ENCODE results near the gene UCK2. TPM values are rescaled to one million over a fixed set of nuclear protein-coding genes. Genes with fewer than 3 reads are reported as not detected.

UCK2 gene
- total and polyA plus RNA-seq, 2 experiments from 2014 or later = 101 to 149 TPM

- no peak for TF ChIP-seq REST (IDR thresholded peaks at IDR 0.05; ENCODE audit: unreplicated experiment)
- no peak for TF ChIP-seq ZNF114 (CRISPR knock-in tag; IDR thresholded peaks at IDR 0.05)
These were observed 98.2 kb downstream of the UCK2 start (continued) for GRCh38 chr1:165925498-165926079.

GRCh38 chr1:165927169-165927568, 99.8 kb downstream of the UCK2 start:
- H3K27ac ChIP-seq (ENCODE audit: low read depth) = no peak overlapping the region
- H3K4me1 Mint-ChIP-seq = no peaks in the 10 kb centered on the region
- H3K27me3 Mint-ChIP-seq (ENCODE audit: insufficient read depth, low read depth, poor library complexity) = peaks cover 1% of the 10 kb centered on the region
- ATAC-seq (no peak), DNase-seq (ENCODE audit: low spot score) (no peak)
- no peak overlapping the region for H3K4me3 Mint-ChIP-seq
- TF ChIP-seq STAT1 (IDR thresholded peaks at IDR 0.05; ENCODE audit: unreplicated experiment) = no peak
- TF ChIP-seq NANOG (IDR thresholded peaks at IDR 0.05; ENCODE audit: borderline replicate concordance) = no peak
- TF ChIP-seq POLR2AphosphoS5 (IDR thresholded peaks at IDR 0.05; ENCODE audit: low read depth) = no peak
- no peak for TF ChIP-seq CTCF (conservative IDR thresholded peaks at IDR 0.05; ENCODE audit: low read depth in 2 of 2)
- no peak for TF ChIP-seq JUNB (IDR thresholded peaks at IDR 0.05; ENCODE audit: unreplicated experiment)
- TF ChIP-seq ZNF114 (CRISPR knock-in tag; IDR thresholded peaks at IDR 0.05) = no peak
- H3K36me3 Mint-ChIP-seq (ENCODE audit: low read depth) = no peaks in the 10 kb centered on the region
- no peak overlapping the region for H2AFZ ChIP-seq
- no peaks in the 10 kb centered on the region for H3K79me2 ChIP-seq (replicated peaks; ENCODE audit: insufficient read depth)
- H3F3A ChIP-seq (replicated peaks; ENCODE audit: low read depth) = no peaks in the 10 kb centered on the region
- H3K36me3 ChIP-seq (ENCODE audit: insufficient read depth) = no peaks in the 10 kb centered on the region
- H3K4me3 ChIP-seq = no peak overlapping the region
- no peaks in the 10 kb centered on the region for H3K9me2 ChIP-seq (ENCODE audit: insufficient read depth)
- H4K20me1 ChIP-seq (replicated peaks; ENCODE audit: insufficient read depth) = no peaks in the 10 kb centered on the region
- H3K27ac Mint-ChIP-seq = no peak overlapping the region
- H3K4me2 ChIP-seq = no peak overlapping the region
- H3K4me1 ChIP-seq (ENCODE audit: insufficient read depth) = no peaks in the 10 kb centered on the region
- no peaks in the 10 kb centered on the region for H3K9me3 Mint-ChIP-seq
- no peaks in the 10 kb centered on the region for H3K27me3 ChIP-seq (ENCODE audit: insufficient read depth)

GRCh38 chr1:165928075-165928731, 100.8 kb downstream of the UCK2 start:
- TF ChIP-seq STAT1 (IDR thresholded peaks at IDR 0.05; ENCODE audit: unreplicated experiment) (no peak), CTCF (conservative IDR thresholded peaks at IDR 0.05; ENCODE audit: low read depth in 2 of 2) (peak; percentile 77 to 90)
- Histone ChIP-seq H3K27me3 (ENCODE audit: insufficient read depth) (no peaks in the 10 kb centered on the region), H3K27ac (ENCODE audit: low read depth) (no peak overlapping the region), H2AFZ (no peak overlapping the region), H3K79me2 (replicated peaks; ENCODE audit: insufficient read depth) (no peaks in the 10 kb centered on the region), H3K4me2 (no peak overlapping the region), H3F3A (replicated peaks; ENCODE audit: low read depth) (no peaks in the 10 kb centered on the region), H4K20me1 (replicated peaks; ENCODE audit: insufficient read depth) (no peaks in the 10 kb centered on the region), H3K36me3 (ENCODE audit: insufficient read depth) (no peaks in the 10 kb centered on the region), H3K4me3 (no peak overlapping the region), H3K4me1 (ENCODE audit: insufficient read depth) (peaks cover 4% of the 10 kb centered on the region; the same call in 1 of the 2 replicates), H3K9me2 (ENCODE audit: insufficient read depth) (no peaks in the 10 kb centered on the region)
- Mint-ChIP-seq H3K27ac (no peak overlapping the region), H3K4me3 (no peak overlapping the region), H3K9me3 (no peaks in the 10 kb centered on the region), H3K36me3 (ENCODE audit: low read depth) (no peaks in the 10 kb centered on the region), H3K4me1 (peaks cover 3% of the 10 kb centered on the region; the same call in 2 of the 3 replicates), H3K27me3 (ENCODE audit: insufficient read depth, low read depth, poor library complexity) (peaks cover 6% of the 10 kb centered on the region)
- DNase-seq (ENCODE audit: low spot score) = peak; percentile 75
- peak; percentile 27 for ATAC-seq
